GM18861 (cell line): ENCODE measurements around the gene EYA3.

Experiments
- ATAC-seq: cut with Tn5 transposase; IDR thresholded peaks from one replicate; pipeline ENCODE4 v1.9.1; 2021; ENCODE audit not compliant: unreplicated experiment

EYA3 gene

GRCh38 chr1:28113242-28113572 lies 24.8 kb upstream of the EYA3 start:
- no peak for ATAC-seq

- ATAC-seq: no peak
Observed at GRCh38 chr1:28112388-28113241, 24.2 kb upstream of the EYA3 start.

GRCh38 chr1:28111157-28111556 lies 22.7 kb upstream of the EYA3 start:
- no peak for ATAC-seq

GRCh38 chr1:28110555-28110954 lies 22.1 kb upstream of the EYA3 start:
- no peak for ATAC-seq

- ATAC-seq: no peak
Observed at GRCh38 chr1:28109639-28110038, 21.2 kb upstream of the EYA3 start.

- ATAC-seq: no peak
Observed at GRCh38 chr1:28108001-28108400, 19.6 kb upstream of the EYA3 start.

GRCh38 chr1:28104866-28105467 lies 16.6 kb upstream of the EYA3 start:
- ATAC-seq: no peak

GRCh38 chr1:28102189-28102588 lies 13.8 kb upstream of the EYA3 start:
- ATAC-seq: no peak

GRCh38 chr1:28099050-28099769 lies 10.8 kb upstream of the EYA3 start:
- no peak for ATAC-seq

- no peak for ATAC-seq
Observed at GRCh38 chr1:28097100-28097472, 8.7 kb upstream of the EYA3 start.

- no peak for ATAC-seq
Observed at GRCh38 chr1:28096210-28097099, 8.0 kb upstream of the EYA3 start.

GRCh38 chr1:28091043-28091781 lies 2.8 kb upstream of the EYA3 start:
- no peak for ATAC-seq

- ATAC-seq: no peak
Observed at GRCh38 chr1:28087614-28088167, 719 bp downstream of the EYA3 start.

- no peak for ATAC-seq
Observed at GRCh38 chr1:28086651-28087050, 1.8 kb downstream of the EYA3 start.

GRCh38 chr1:28085129-28085528 lies 3.3 kb downstream of the EYA3 start:
- no peak for ATAC-seq

- no peak for ATAC-seq
Observed at GRCh38 chr1:28083876-28084275, 4.5 kb downstream of the EYA3 start.

- ATAC-seq: no peak
Observed at GRCh38 chr1:28078680-28079626, 9.5 kb downstream of the EYA3 start.

GRCh38 chr1:28078262-28078661 lies 10.1 kb downstream of the EYA3 start:
- ATAC-seq: no peak

- no peak for ATAC-seq
Observed at GRCh38 chr1:28074892-28075511, 13.4 kb downstream of the EYA3 start.
